HEK293 (cell line): ENCODE results near the gene CTH.
"Not testable (repeated sequence)": the region's sequence is repeated elsewhere in the genome, so short reads cannot be mapped to it uniquely, and the experiment has no call there.

Source experiments
- CTCF ChIA-PET: fragments of 350-600 bp; formaldehyde crosslinking; extraction: SDS; loops from one replicate; lab custom pipeline; 2021; ENCODE audit warnings: antibody characterized with exemption; lab: Yijun Ruan, JAX
- POLR2A ChIA-PET: fragments of 300-600 bp; formaldehyde crosslinking; extraction: SDS; loops from one replicate; lab custom pipeline; 2020; ENCODE audit warnings: antibody characterized with exemption, inconsistent platforms; lab: Yijun Ruan, JAX
- H3K27ac ChIP-seq: fragments of 200-500 bp; sonication (Bioruptor generic); 2 replicates; pipeline ENCODE4 v1.5.1; 2014; ENCODE audit warnings: low read depth, low read length, control low read depth, inconsistent platforms; ENCODE audit errors: extremely low read depth
- H3K36me3 ChIP-seq, 2 experiments: fragments of 200-500 bp in 1 of 2; sonication (Bioruptor generic) in 1 of 2; 1 replicate in 1 of 2; 2 replicates in 1 of 2; pipeline ENCODE4 v1.5.1; 2014 to 2017; ENCODE audit warnings: inconsistent platforms in 2 of 2, low read length in 2 of 2; ENCODE audit not compliant: control insufficient read depth in 2 of 2, insufficient read depth in 1 of 2
- H3K4me1 ChIP-seq: fragments of 200-500 bp; sonication (Bioruptor generic); 2 replicates; pipeline ENCODE4 v1.5.1; 2014; ENCODE audit warnings: mild to moderate bottlenecking, low read length, inconsistent platforms; ENCODE audit not compliant: control insufficient read depth, insufficient read depth
- H3K4me3 ChIP-seq: 2 replicates; pipeline ENCODE4 v1.5.1; 2011; ENCODE audit warnings: low read depth, mild to moderate bottlenecking, control low read depth, low read length, moderate library complexity
- H3K9me3 ChIP-seq: fragments of 200-500 bp; sonication (Bioruptor generic); 2 replicates; pipeline ENCODE4 v1.5.1; 2014; ENCODE audit warnings: low read depth, low read length, inconsistent platforms; ENCODE audit not compliant: control insufficient read depth, insufficient read depth
- EGR2 ChIP-seq: fragments of 450-650 bp; formaldehyde crosslinking; IDR thresholded peaks from 2 replicates; pipeline ENCODE4 v1.5.1; 2016; ENCODE audit warnings: low read depth, missing biosample characterization, missing genetic modification characterization
- KLF8 ChIP-seq: fragments of 450-650 bp; formaldehyde crosslinking; IDR thresholded peaks from 2 replicates; pipeline ENCODE4 v1.5.1; 2016; ENCODE audit warnings: missing biosample characterization, missing genetic modification characterization
- MEIS1 ChIP-seq: sonication (generic); formaldehyde crosslinking; IDR thresholded peaks from 2 replicates; pipeline ENCODE4 v1.8.1; 2022; ENCODE audit warnings: missing genetic modification reagents, mild to moderate bottlenecking, borderline replicate concordance
- RBAK ChIP-seq: fragments of 450-650 bp; formaldehyde crosslinking; IDR thresholded peaks from 2 replicates; pipeline ENCODE4 v1.5.1; 2016; ENCODE audit warnings: missing biosample characterization, missing genetic modification characterization
- WT1 ChIP-seq: fragments of 450-650 bp; formaldehyde crosslinking; IDR thresholded peaks from 2 replicates; pipeline ENCODE4 v1.5.1; 2016; ENCODE audit warnings: missing biosample characterization, missing genetic modification characterization
- ZFP3 ChIP-seq: fragments of 450-650 bp; formaldehyde crosslinking; IDR thresholded peaks from 2 replicates; pipeline ENCODE4 v1.5.1; 2016; ENCODE audit warnings: low read depth, missing biosample characterization, missing genetic modification characterization
- ZNF19 ChIP-seq: fragments of 450-650 bp; formaldehyde crosslinking; IDR thresholded peaks from 2 replicates; pipeline ENCODE4; 2016; ENCODE audit warnings: missing biosample characterization, missing genetic modification characterization, low read depth
- ZNF324 ChIP-seq: fragments of 450-650 bp; formaldehyde crosslinking; IDR thresholded peaks from 2 replicates; pipeline ENCODE4 v1.5.1; 2016; ENCODE audit warnings: missing biosample characterization, missing genetic modification characterization
- ZNF335 ChIP-seq: fragments of 450-650 bp; formaldehyde crosslinking; conservative IDR thresholded peaks from 2 replicates; pipeline ENCODE4 v1.5.1; 2016; ENCODE audit warnings: missing biosample characterization, missing genetic modification characterization
- ZNF571 ChIP-seq: fragments of 450-650 bp; formaldehyde crosslinking; IDR thresholded peaks from 2 replicates; pipeline ENCODE4 v1.5.0; 2017; ENCODE audit warnings: missing biosample characterization, missing genetic modification characterization
- ZNF626 ChIP-seq: fragments of 450-650 bp; sonication (Bioruptor Pico); formaldehyde crosslinking; IDR thresholded peaks from 2 replicates; pipeline ENCODE4 v1.5.1; 2018; ENCODE audit warnings: missing biosample characterization, missing genetic modification characterization, inconsistent platforms
- ZNF658 ChIP-seq: fragments of 450-650 bp; formaldehyde crosslinking; IDR thresholded peaks from 2 replicates; pipeline ENCODE4; 2016; ENCODE audit warnings: missing biosample characterization, missing genetic modification characterization
- ZNF768 ChIP-seq: fragments of 450-650 bp; formaldehyde crosslinking; IDR thresholded peaks from 2 replicates; pipeline ENCODE4 v1.5.1; 2018; ENCODE audit warnings: missing biosample characterization, mild to moderate bottlenecking, missing genetic modification characterization
- ZNF785 ChIP-seq: fragments of 450-650 bp; formaldehyde crosslinking; IDR thresholded peaks from 2 replicates; pipeline ENCODE4 v1.5.1; 2016; ENCODE audit warnings: missing biosample characterization, missing genetic modification characterization
- TF ChIP-seq, protein P1 (sequence below): fragments of 450-650 bp; IDR thresholded peaks from 2 replicates; pipeline ENCODE4 v1.5.1; 2018; ENCODE audit warnings: missing biosample characterization, missing genetic modification characterization

The CTH gene

DNA sequence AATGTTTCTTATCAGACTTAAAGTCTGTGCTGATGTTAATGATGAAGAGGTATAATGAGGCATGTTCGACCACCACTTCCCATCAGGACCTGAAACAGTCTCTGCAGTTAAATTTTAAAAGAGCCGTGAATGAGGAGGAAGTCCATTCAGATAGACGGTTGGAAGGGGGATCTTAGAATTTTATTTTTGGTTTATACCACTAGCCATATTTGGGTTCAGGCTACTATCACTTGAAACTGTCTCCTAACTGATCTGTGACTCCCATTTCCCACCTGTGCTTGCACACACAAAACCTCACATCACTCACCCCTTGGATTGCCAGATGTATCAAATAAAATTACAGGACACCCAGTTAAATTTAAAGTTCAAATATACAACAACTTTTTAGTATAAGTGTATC is 46.6 kb upstream of the CTH start (continued):
- TF ChIP-seq ZNF785 (tag by site-specific recombination) = no peak
- no peak for TF ChIP-seq ZNF335 (tag by site-specific recombination)
- TF ChIP-seq WT1 (tag by site-specific recombination) = no peak
- no peak for TF ChIP-seq ZNF324 (tag by site-specific recombination)
- TF ChIP-seq ZNF571 = no peak
- TF ChIP-seq RBAK (tag by site-specific recombination) = no peak

DNA sequence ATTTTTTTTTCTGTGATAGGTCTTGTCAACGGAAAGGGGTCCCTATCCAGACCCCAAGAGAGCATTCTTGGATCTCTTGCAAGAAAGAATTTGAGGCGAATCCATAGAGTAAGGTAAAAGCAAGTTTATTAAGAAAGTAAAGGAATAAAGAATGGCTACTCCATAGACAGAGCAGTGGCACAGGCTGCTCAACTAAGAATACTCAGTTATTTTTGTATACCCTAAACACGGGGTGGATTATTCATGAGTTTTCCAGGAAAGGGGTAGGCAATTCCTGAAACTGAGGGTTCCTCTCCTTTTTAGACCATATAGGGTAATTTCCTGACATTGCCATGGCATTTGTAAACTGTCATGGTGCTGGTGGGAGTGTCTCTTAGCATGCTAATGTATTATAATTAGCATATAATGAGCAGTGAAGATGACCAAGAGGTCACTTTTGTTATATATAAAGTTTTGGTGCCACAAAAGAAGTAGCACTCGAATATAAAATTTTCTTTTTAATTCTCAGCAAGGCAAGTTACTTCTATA is 44.6 kb upstream of the CTH start:
- CTCF ChIA-PET, H3K27ac ChIP-seq, H3K36me3 ChIP-seq, H3K4me3 ChIP-seq, POLR2A ChIA-PET, H3K9me3 ChIP-seq, H3K4me1 ChIP-seq: not testable (repeated sequence)

DNA sequence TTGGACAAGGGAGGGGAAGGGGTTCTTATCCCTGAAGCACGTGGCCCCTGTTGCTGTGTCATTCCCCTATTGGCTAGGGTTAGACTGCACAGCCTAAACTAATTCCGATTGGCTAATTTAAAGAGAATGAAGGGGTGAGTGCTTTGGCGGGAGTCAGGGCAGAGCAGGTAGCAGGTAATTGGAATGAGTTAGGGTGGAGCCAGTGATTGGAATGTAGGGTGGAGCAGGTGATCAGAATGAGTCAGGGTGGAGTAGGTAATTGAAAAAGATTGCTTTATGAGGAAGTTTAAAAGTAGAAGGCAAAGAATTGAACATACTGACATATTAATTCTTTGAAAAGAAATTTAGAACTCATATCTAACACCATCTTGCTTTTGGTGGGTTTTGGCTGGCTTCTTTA is 44.1 kb upstream of the CTH start:
- H3K4me3 ChIP-seq, H3K36me3 ChIP-seq, H3K4me1 ChIP-seq, H3K9me3 ChIP-seq, POLR2A ChIA-PET, H3K27ac ChIP-seq, CTCF ChIA-PET: not testable (repeated sequence)

DNA sequence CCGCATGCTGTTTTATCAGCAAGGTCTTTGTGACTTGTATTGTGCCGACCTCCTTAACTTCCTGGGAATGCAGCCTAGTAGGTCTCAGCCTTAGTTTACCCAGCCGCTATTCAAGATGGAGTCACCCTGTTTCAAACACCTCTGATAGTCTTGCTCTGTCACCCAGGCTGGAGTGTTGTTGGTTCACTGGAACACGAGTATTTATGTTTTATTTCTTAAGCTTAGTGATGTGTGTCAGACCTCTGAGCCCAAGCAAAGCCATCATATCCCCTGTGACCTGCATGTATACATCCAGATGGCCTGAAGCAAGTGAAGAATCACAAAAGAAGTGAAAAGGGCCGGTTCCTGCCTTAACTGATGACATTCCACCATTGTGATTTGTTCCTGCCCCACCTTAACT is 43.7 kb upstream of the CTH start:
- H3K36me3 ChIP-seq, H3K4me1 ChIP-seq, H3K4me3 ChIP-seq, H3K9me3 ChIP-seq, CTCF ChIA-PET, H3K27ac ChIP-seq, POLR2A ChIA-PET: not testable (repeated sequence)

DNA sequence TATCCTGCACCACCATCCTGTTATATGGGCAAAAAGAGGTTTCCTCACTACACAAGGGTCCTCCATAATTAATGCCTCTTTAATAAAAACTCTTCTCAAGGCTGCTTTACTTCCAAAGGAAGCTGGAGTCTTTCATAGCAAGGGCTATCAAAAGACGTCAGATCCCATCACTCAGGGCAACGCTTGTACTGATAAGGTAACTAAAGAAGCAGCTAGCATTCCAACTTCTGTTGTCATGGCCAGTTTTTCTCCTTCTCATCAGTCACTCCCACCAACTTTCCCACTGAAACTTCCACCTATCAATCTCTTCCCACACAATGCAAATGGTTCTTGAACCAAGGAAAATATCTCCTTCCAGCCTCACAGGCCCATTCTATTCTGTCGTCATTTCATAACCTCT is 39.5 kb upstream of the CTH start:
- POLR2A ChIA-PET, H3K4me1 ChIP-seq, H3K27ac ChIP-seq, H3K36me3 ChIP-seq, H3K4me3 ChIP-seq, H3K9me3 ChIP-seq, CTCF ChIA-PET: not testable (repeated sequence)

DNA sequence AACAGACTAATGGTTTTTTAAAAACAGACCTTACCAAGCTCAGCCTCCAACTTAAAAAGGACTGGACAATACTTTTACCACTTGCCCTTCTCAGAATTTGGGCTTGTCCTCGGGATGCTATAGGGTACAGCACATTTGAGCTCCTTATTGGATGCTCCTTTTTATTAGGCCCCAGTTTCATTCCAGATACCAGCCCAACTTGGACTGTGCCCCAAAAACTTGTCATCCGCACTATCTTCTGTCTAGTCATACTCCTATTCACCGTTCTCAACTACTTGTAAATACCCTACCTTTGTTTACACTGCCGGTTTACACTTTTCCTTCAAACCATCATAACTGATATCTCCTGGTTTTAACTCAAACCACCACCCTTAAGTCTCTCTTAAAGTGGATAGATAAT is 38.6 kb upstream of the CTH start:
- Histone ChIP-seq H3K9me3 (no peaks in the 10 kb centered on the region), H3K27ac (no peak overlapping the region), H3K4me3 (no peak overlapping the region), H3K4me1 (no peaks in the 10 kb centered on the region), H3K36me3 (no peaks in the 10 kb centered on the region)
- ChIA-PET POLR2A (no interaction called here), CTCF (no interaction called here)
- TF ChIP-seq ZNF19 (tag by site-specific recombination) = no peak
- no peak for TF ChIP-seq ZNF626 (tag by site-specific recombination)
- TF ChIP-seq ZFP3 (tag by site-specific recombination) = no peak
- TF ChIP-seq KLF8 = no peak
- TF ChIP-seq ZNF658 (tag by site-specific recombination) = no peak
- TF ChIP-seq EGR2 (tag by site-specific recombination) = no peak
- no peak for TF ChIP-seq MEIS1
- TF ChIP-seq, protein P1, sequence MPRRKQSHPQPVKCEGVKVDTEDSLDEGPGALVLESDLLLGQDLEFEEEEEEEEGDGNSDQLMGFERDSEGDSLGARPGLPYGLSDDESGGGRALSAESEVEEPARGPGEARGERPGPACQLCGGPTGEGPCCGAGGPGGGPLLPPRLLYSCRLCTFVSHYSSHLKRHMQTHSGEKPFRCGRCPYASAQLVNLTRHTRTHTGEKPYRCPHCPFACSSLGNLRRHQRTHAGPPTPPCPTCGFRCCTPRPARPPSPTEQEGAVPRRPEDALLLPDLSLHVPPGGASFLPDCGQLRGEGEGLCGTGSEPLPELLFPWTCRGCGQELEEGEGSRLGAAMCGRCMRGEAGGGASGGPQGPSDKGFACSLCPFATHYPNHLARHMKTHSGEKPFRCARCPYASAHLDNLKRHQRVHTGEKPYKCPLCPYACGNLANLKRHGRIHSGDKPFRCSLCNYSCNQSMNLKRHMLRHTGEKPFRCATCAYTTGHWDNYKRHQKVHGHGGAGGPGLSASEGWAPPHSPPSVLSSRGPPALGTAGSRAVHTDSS (tag by site-specific recombination) = no peak
- TF ChIP-seq ZNF768 = no peak
